Peyer's patch (tissue), 4 donors: ENCODE data around the gene SPG21. TPM values are rescaled to one million over a fixed set of nuclear protein-coding genes. Genes with fewer than 3 reads are reported as not detected.

Source experiments
- DNase-seq, 3 donors: peaks; one replicate each; pipeline ENCODE4 v3.0.0-alpha.2; 2017 to 2019
- H3K27ac ChIP-seq, 4 donors: fragments of 200-600 bp; sonication (generic); one replicate each; pipeline ENCODE4 v1.5.1; 2016 to 2019
- H3K27me3 ChIP-seq, 2 donors: fragments of 200-600 bp; sonication (generic); one replicate each; pipeline ENCODE4 v1.5.1; 2019
- H3K36me3 ChIP-seq, 3 donors: fragments of 200-600 bp; sonication (generic); one replicate each; pipeline ENCODE4 v1.5.1; 2016 to 2019
- H3K4me1 ChIP-seq, 4 donors: fragments of 200-600 bp; sonication (generic); one replicate each; pipeline ENCODE4 v1.5.1; 2016 to 2019
- H3K4me3 ChIP-seq, 4 donors: fragments of 200-600 bp; sonication (generic); 1 replicate in 3 of 4; 2 replicates in 1 of 4; pipeline ENCODE4 v1.5.1; 2016 to 2019; ENCODE audit warnings: mild to moderate bottlenecking in 1 of 4
- H3K9me3 ChIP-seq, 4 donors: fragments of 200-600 bp; sonication (generic); one replicate each; pipeline ENCODE4 v1.5.1; 2016 to 2019; ENCODE audit warnings: mild to moderate bottlenecking in 1 of 4
- POLR2A ChIP-seq, 2 donors: fragments of 450-650 bp; IDR thresholded peaks; one replicate each; pipeline ENCODE4 v1.5.1; 2017; ENCODE audit warnings: antibody characterized with exemption in 2 of 2, mild to moderate bottlenecking in 2 of 2, moderate library complexity in 2 of 2
- total RNA-seq, 4 donors: library from RNA; depleted of rRNA; stranded (reverse); fragments of >200 nt; gene quantifications; one replicate each; pipeline ENCODE4 v1.1.0, GENCODE V29; 2016
- TF ChIP-seq, protein P1 (sequence below), 6 experiments: fragments of 450-650 bp in 4 of 6; fragments of 200-600 bp in 2 of 6; sonication (generic) in 1 of 6; IDR thresholded peaks; one replicate each; pipeline ENCODE4 v1.5.1; 2017 to 2019; ENCODE audit warnings: antibody characterized with exemption in 6 of 6, mild to moderate bottlenecking in 3 of 6, moderate library complexity in 1 of 6

The SPG21 gene
- total RNA-seq, 4 donors from 2014 or later = 65.6 to 85.0 (median 70.3) TPM

GRCh38 chr15:64930778-64931371 lies 58.8 kb downstream of the SPG21 start:
- H3K9me3 ChIP-seq = no peaks in the 10 kb centered on the region
- H3K27ac ChIP-seq = no peak overlapping the region
- H3K4me3 ChIP-seq = no peak overlapping the region
- TF ChIP-seq POLR2A (IDR thresholded peaks at IDR 0.05) = no peak
- TF ChIP-seq, protein P1, sequence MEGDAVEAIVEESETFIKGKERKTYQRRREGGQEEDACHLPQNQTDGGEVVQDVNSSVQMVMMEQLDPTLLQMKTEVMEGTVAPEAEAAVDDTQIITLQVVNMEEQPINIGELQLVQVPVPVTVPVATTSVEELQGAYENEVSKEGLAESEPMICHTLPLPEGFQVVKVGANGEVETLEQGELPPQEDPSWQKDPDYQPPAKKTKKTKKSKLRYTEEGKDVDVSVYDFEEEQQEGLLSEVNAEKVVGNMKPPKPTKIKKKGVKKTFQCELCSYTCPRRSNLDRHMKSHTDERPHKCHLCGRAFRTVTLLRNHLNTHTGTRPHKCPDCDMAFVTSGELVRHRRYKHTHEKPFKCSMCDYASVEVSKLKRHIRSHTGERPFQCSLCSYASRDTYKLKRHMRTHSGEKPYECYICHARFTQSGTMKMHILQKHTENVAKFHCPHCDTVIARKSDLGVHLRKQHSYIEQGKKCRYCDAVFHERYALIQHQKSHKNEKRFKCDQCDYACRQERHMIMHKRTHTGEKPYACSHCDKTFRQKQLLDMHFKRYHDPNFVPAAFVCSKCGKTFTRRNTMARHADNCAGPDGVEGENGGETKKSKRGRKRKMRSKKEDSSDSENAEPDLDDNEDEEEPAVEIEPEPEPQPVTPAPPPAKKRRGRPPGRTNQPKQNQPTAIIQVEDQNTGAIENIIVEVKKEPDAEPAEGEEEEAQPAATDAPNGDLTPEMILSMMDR (IDR thresholded peaks at IDR 0.05) = no peak
- H3K27me3 ChIP-seq = no peaks in the 10 kb centered on the region
- H3K4me1 ChIP-seq = no peaks in the 10 kb centered on the region
- peak in 1 of 3 donors; percentile 39 for DNase-seq
- no peaks in the 10 kb centered on the region for H3K36me3 ChIP-seq

DNA sequence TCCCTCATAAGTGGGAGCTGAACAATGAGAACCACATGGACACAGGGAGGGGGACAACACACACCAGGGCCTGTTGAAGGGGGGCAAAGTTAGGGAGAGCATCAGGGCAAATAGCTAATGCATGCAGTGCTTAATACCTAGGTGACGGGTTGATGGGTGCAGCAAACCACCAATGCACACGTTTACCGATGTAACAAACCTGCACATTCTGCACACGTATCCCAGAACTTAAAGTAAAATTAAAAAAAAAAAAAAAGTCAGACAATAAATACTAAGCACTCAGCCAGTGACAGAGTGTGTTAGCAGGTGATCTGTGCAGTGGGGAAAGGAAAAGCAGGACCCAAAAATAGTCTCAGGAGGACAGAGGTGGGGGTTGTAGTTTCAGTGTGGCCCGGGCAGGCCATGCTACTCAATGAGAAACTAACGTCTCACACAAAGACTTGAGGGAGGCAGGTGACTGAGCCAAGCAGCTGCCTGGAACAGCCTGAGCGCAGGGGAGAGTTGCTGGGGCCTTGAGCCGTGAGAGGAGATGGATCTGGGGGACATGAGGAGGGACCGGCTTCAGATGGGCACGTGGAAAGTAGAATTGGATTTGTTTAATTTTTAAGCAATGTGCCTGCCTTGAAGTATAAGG lies 59.6 kb downstream of the SPG21 start:
- Histone ChIP-seq H3K9me3 (no peaks in the 10 kb centered on the region), H3K27ac (no peak overlapping the region), H3K36me3 (no peaks in the 10 kb centered on the region), H3K4me1 (no peaks in the 10 kb centered on the region), H3K27me3 (no peaks in the 10 kb centered on the region), H3K4me3 (no peak overlapping the region)
- DNase-seq = no peak
- TF ChIP-seq, protein P1 (IDR thresholded peaks at IDR 0.05) = no peak

GRCh38 chr15:64928626-64929220 lies 61.0 kb downstream of the SPG21 start:
- Histone ChIP-seq H3K27me3 (no peaks in the 10 kb centered on the region), H3K36me3 (no peaks in the 10 kb centered on the region), H3K4me1 (no peaks in the 10 kb centered on the region), H3K27ac (no peak overlapping the region), H3K9me3 (no peaks in the 10 kb centered on the region), H3K4me3 (no peak overlapping the region)
- no peak for DNase-seq
- TF ChIP-seq POLR2A (IDR thresholded peaks at IDR 0.05) = no peak
- TF ChIP-seq, protein P1 (IDR thresholded peaks at IDR 0.05) = no peak

DNA sequence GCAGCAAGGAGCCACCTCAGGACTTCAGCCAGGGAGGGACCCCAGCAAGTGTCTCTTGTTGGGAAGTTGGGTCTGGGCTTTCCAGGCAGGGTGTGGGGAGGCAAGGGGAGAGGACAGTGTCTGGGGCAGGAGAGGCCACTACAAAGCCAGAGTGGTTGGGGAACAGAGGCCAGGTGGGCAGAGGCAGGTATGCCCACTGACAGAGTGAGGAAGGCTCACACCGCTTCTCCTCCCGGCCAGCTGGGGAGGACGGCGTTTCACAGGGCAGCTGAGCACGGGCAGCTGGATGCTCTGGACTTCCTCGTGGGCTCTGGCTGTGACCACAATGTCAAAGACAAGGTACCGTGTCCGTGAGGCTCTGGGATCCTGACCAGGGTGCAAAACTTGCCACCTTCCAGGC lies 63.1 kb downstream of the SPG21 start:
- Histone ChIP-seq H3K27ac (no peak overlapping the region), H3K4me3 (no peak overlapping the region), H3K9me3 (no peaks in the 10 kb centered on the region), H3K27me3 (no peaks in the 10 kb centered on the region), H3K4me1 (no peaks in the 10 kb centered on the region), H3K36me3 (no peaks in the 10 kb centered on the region)
- DNase-seq = no peak
- TF ChIP-seq, protein P1 (IDR thresholded peaks at IDR 0.05) = no peak
- no peak for TF ChIP-seq POLR2A (IDR thresholded peaks at IDR 0.05)

DNA sequence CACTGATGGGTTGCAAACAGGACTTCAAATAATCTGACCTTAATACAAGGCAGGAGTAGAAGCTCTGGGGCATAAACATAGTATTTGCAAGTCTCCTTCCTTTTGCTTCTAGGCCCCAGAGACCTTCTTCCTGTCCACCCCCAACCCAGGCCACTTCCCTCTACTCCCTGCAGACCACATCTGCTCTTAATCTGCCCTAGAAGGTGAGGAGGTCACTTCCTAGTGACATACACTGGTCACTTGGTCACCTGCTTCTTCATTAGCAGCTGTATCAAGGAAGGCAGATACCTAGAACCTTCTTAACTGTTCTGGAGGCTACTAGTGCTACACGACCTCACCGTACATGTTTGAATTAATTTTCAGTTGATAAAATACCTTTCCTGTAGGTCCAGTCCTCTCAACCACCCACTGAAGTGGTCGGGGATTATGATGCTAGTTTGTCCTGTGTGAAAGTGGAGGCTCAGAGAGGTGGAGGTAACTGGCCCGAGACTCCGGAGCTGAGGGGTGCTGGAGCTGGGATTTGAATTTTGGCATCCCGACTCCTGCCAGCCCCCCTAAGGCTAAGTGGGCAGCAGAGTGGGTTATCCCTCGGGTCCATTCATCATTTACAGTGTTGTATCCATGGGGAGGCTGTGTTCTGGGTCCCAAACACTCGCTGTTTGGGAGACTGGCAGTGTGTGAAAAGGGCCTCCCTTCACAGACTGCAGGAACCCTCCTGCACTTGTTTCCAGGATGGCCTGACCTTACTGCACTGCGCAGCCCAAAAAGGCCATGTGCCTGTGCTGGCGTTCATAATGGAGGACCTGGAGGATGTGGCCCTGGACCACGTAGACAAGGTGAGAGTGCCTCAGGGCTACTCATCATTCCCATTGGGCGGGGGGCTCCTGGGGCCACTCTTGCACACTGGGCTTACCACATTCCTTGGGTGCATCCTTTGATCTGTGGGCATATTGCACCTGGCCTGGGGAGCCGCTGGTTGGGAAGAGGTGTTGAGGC lies 64.1 kb downstream of the SPG21 start:
- TF ChIP-seq, protein P1 (IDR thresholded peaks at IDR 0.05) = no peak
- no peak for TF ChIP-seq POLR2A (IDR thresholded peaks at IDR 0.05)
- H3K27ac ChIP-seq = no peak overlapping the region
- no peak for DNase-seq

More for the DNA sequence above, 64.1 kb downstream of the SPG21 start:
- Histone ChIP-seq H3K4me3 (no peak overlapping the region), H3K36me3 (no peaks in the 10 kb centered on the region), H3K9me3 (no peaks in the 10 kb centered on the region), H3K4me1 (no peaks in the 10 kb centered on the region), H3K27me3 (no peaks in the 10 kb centered on the region)
